Nephron progenitor cell (in vitro differentiated cells): ENCODE results near the gene MAN1B1.

Experiments
- DNase-seq: peaks from one replicate; pipeline ENCODE4 v3.0.0; 2021
- H3K27ac Mint-ChIP-seq: 2 replicates; pipeline ENCODE4 v1.8.0; 2021; ENCODE audit warnings: mild to moderate bottlenecking, moderate library complexity, mixed read lengths
- H3K27me3 Mint-ChIP-seq: 2 replicates; pipeline ENCODE4 v1.8.0; 2021; ENCODE audit warnings: mild to moderate bottlenecking, low read depth, mixed read lengths; ENCODE audit not compliant: poor library complexity
- H3K36me3 Mint-ChIP-seq: 2 replicates; pipeline ENCODE4 v1.8.0; 2021; ENCODE audit warnings: low read depth, mixed read lengths
- H3K4me1 Mint-ChIP-seq: 2 replicates; pipeline ENCODE4 v1.8.0; 2021; ENCODE audit warnings: mixed read lengths
- H3K4me3 Mint-ChIP-seq: 2 replicates; pipeline ENCODE4 v1.8.0; 2021; ENCODE audit warnings: mild to moderate bottlenecking, moderate library complexity, mixed read lengths
- H3K9me3 Mint-ChIP-seq: 2 replicates; pipeline ENCODE4 v1.8.0; 2021; ENCODE audit warnings: mild to moderate bottlenecking, moderate library complexity, mixed read lengths
- CTCF ChIP-seq: fragments of 200-600 bp; sonication (generic); IDR thresholded peaks from 2 replicates; pipeline ENCODE4 v1.5.0; 2021; ENCODE audit warnings: antibody characterized with exemption

The MAN1B1 gene

DNA sequence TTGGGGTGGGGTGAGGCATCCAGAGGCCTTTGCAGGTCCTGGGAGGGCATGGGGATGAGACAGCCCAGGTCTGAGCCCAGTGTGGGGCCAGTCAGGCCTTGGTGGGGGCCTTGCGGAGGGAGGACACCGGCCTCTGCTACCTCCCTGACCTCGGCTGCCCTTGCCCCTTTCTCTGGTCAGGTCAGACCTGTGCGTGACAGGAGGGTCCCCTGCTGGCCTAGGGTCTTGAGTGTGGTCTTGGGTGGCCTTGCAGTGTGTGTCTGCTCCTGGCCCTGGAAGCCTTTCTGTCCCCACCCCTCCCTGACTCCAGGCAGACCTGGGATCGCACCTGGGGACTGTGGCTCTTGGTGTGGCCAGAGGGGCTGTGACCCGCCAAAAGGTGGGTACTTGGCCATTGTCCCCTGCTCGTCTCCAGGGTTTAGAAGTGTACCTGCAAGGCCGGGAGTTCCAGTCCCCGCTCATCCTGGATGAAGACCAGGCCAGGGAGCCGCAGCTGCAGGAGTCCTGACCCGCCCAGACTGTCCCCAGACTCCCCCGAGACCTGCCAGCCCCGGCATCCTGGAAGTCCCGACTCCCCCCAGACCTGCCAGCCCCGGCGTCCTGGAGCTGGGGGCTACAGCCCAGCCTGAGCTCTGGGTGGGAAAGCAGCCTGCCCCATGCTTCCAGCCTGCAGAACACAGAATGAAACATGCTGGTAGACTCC is 4.4 kb upstream of the MAN1B1 start:
- Mint-ChIP-seq H3K36me3 (no peaks in the 10 kb centered on the region), H3K27me3 (peaks cover 69% of the 10 kb centered on the region), H3K27ac (no peak overlapping the region), H3K4me1 (peaks cover 18% of the 10 kb centered on the region), H3K4me3 (no peak overlapping the region), H3K9me3 (no peaks in the 10 kb centered on the region)
- DNase-seq, result no peak
- no peak for TF ChIP-seq CTCF

DNA sequence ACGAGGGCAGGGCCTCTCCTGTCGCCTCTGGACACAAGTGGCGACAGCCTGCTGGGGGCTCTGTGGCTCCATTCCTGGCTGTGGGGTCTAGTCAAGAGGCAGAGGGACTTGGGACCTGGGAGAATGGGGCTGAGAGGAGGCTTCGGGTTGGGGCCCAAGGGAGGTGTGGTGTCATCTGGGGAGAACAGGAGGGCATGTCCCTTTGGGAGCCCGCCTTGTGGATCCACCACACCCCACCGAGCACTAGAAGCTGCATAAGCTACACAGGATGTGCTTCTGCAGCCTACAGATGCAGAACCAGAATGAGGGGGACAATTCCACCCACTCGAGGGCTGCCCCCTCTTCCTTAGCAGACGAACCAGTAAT is 3.9 kb upstream of the MAN1B1 start:
- Mint-ChIP-seq H3K27me3 (peaks cover 64% of the 10 kb centered on the region), H3K9me3 (no peaks in the 10 kb centered on the region), H3K4me3 (no peak overlapping the region), H3K27ac (no peak overlapping the region), H3K4me1 (peaks cover 23% of the 10 kb centered on the region), H3K36me3 (no peaks in the 10 kb centered on the region)
- DNase-seq, result no peak
- no peak for TF ChIP-seq CTCF

DNA sequence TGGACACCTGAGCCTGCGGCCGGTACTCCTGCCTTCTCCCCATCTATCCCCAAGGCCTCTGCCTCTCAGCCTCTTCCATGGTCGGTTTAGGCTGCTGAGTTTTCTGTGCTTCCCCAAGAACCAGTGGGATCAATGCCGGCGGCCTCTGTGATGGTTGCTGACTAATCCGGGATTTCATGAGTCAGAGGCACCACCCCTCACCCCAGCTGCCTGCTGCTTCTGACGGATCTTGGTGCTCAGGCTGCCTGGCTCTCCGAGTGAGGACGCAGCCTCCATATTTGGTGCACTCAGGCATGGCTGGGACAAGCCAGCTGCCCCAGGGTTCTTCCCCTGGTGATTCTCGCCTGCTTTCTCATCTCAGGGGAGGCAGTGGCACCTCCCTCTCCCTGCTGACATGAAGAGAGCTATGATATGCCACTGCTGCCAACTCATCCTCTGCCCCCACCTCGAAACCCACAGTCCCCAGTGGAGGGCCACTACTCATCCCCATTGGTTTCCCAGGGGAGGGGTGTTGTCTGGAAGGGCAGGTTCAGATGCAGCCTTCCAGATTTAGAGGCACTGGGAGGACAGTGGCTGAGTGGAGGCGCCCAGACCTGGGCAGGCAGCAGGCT is 3.3 kb upstream of the MAN1B1 start:
- Mint-ChIP-seq H3K4me1 (peaks cover 27% of the 10 kb centered on the region), H3K27ac (no peak overlapping the region), H3K36me3 (no peaks in the 10 kb centered on the region), H3K4me3 (no peak overlapping the region), H3K9me3 (no peaks in the 10 kb centered on the region), H3K27me3 (peaks cover 61% of the 10 kb centered on the region)
- no peak for DNase-seq
- no peak for TF ChIP-seq CTCF

- Mint-ChIP-seq H3K27ac (no peak overlapping the region), H3K4me3 (no peak overlapping the region), H3K27me3 (peaks cover 55% of the 10 kb centered on the region), H3K9me3 (no peaks in the 10 kb centered on the region), H3K4me1 (peaks cover 24% of the 10 kb centered on the region), H3K36me3 (peaks cover 7% of the 10 kb centered on the region)
- DNase-seq, result no peak
- TF ChIP-seq CTCF, result no peak
These were observed 2.3 kb upstream of the MAN1B1 start for GRCh38 chr9:137084526-137084925.

- Mint-ChIP-seq H3K4me1 (peaks cover 24% of the 10 kb centered on the region), H3K4me3 (peak overlapping the region; percentile 85), H3K36me3 (peaks cover 13% of the 10 kb centered on the region), H3K9me3 (no peaks in the 10 kb centered on the region), H3K27ac (no peak overlapping the region), H3K27me3 (peaks cover 44% of the 10 kb centered on the region)
- peak; percentile 40 for DNase-seq
- TF ChIP-seq CTCF, result no peak
These were observed 760 bp upstream of the MAN1B1 start for GRCh38 chr9:137085920-137086530.
